SHP77 (cell line): ENCODE data around the gene MCF2L.

Experiments
- DNase-seq, 2 experiments: peaks; one replicate each; lab custom pipeline; 2025; lab: John Stamatoyannopoulos, UW

The MCF2L gene

GRCh38 chr13:112997188-112998130, 28.4 kb downstream of the MCF2L start:
- DNase-seq, result peak in 1 of 2 experiments; percentile 50

DNA sequence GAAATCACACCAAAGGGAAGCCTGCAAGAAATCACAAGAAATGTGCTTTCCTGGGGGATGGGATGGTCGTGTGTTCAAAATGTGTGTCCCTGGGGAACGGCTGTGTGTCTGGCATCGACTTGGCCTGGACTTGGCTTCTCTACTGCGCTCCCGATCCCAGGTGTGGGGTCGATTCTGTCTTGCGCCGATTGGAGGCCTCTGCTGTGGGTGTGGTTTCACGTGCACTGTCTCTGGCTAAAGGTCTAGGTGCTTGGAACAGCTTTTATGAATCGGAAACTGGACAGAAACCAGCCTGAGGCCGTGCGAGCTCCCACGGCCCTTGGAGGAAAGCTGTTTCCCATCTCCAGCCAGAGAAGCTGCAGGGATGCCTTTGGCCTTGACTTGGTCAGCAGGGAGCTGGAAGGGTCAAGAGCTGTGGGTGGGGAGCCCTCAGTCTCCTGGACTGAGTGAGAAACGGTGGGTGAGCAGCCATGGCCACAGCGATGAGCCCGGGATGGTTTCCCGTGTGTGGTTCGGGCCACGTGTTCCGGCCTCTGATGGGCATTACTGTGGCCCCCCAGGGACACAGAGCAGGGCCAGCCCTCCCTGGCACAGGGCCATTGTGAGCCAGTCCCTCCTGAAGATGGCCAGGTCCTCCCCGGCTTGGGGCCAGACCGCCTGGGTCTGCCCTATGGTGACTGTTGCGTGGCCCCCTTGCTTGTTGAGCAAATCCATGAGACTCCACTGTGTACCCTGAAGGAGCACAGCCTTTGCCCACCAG, 29.7 kb downstream of the MCF2L start:
- DNase-seq, result no peak

DNA sequence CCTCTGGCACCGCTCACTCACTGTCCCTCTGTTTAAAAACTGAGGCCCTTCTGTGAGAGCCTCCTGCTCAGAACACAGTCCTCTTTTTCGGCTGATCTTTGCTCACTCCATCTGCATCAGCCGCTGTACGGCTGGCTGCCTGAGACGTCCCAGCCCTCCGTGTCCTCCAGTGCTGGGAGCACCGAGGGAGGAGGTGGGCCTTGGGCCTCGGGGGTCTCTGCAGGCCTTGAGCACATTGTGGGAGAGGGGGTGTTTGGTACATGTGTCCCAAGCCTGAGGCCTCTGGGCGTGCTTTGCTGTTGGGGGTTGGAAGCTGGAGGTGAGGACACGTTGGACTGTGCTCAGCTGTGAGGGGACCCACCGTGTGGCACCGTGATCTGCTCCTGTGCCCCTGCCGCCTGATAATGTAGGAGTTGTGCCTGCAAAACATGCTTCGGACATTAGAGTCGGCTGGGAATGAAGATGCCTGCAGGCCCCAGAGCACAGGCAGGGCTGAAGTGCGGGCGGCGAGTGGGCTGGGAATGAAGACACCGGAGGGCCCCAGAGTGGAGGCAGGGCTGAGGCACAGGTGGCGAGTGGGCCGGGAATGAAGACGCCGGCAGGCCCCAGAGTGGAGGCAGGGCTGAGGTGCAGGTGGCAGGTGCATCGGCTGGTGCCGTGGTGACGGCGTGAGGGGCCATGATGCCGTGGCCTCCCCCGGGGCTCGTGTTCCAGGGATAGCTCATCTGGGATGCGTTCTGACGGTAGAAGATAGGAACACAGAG, 30.6 kb downstream of the MCF2L start:
- DNase-seq, result no peak

GRCh38 chr13:113000575-113000974, 31.6 kb downstream of the MCF2L start:
- DNase-seq, result no peak

DNA sequence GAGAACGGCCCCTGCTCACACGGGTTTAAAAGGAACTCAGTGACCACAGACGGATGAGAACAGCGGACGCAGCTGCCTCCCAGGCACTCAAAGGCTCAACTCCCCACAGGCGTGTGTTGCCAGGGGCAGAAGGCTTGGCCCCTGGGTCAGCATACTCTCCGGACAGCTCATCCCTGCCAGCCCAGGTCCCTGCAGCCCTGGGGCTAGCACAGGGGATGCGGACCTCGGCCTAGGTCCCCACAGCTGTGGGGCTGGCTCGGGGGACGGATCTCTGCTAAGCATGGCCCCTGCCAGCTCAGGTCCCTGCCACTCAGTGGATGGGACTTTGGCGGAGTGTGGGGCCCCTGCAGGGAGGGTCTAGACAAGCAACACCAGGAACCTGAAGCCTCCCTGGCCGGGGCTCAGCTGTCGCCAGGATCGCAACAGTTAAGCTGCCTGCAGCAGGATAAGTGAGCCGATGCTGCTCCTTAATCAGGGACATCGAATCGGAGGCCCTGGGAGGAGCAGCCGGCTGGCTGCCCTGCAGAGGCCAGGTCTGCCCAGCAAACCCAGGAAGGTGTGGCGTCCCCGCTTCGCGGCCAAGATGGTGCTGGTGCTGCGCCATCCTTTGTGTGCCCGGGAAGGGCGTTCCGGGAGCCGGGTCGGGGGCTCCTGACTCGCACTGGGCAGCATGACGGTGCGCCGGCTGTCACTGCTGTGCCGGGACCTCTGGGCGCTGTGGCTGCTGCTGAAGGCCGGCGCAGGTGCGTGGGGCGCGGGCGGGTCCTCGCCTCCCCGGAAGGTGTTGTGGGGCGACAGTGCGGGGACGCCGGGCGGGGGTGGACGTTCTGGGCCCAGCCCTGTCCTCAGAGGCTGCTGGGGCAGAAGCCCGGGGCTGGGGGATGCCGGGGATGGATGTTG, 32.5 kb downstream of the MCF2L start:
- peak; percentile 96 for DNase-seq

DNA sequence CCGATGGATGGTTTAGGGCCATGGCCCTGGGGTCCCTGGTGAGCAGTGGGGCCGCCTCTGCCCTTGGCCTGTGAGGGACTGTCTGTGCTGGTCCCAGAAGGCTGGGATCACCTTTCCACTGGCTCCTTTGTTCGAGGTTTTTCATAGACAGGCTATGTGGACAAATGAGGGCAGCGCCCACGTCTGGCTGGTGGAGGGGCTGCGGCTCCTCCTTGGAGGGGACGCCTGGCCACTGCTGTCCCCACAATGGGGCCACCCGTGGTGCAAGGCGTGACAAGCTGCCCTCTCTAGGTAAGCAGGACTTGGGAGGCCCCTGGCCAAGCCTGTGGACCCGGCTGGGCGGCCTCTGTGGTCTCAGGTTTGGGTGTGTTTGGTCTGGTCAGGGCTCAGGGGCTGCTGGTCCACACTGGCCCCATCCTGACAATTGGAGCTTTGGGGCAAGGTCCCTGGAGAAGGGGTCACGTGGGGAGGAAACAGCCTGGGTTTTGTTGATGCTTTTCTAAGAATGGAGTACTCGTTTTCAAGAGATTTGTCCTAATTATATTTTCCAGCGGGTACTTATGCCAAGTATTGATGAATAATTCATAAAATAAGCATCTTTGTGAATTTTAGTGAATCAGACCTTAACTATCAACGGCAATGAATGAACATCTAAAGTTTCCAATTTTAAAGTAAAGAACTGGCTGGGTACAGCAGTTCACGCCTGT, 33.3 kb downstream of the MCF2L start:
- peak; percentile 88 to 90 for DNase-seq

- DNase-seq, result no peak
These were observed 33.9 kb downstream of the MCF2L start for GRCh38 chr13:113002913-113003290.

DNA sequence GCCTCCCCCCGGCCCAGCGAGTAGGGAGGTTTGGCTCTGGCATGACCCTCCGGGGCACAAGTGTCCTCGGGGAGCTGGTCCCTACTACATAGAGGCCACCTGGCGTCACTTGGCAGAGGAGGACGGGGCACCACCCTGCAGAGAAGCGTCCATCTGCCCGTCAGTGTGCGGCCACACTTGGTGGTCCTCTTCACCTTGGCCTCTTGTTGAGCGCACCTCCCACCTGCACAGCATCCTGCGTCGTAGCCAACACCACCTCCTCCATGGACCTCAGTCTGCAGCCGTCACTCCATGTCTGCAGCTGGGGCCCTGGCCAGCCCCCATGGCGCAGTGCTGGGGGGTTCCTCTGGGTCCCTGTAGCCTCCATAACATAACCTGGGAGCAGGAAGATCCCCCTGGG, 35.1 kb downstream of the MCF2L start:
- no peak for DNase-seq

- no peak for DNase-seq
These were observed 36.3 kb downstream of the MCF2L start for GRCh38 chr13:113005076-113005865.

DNA sequence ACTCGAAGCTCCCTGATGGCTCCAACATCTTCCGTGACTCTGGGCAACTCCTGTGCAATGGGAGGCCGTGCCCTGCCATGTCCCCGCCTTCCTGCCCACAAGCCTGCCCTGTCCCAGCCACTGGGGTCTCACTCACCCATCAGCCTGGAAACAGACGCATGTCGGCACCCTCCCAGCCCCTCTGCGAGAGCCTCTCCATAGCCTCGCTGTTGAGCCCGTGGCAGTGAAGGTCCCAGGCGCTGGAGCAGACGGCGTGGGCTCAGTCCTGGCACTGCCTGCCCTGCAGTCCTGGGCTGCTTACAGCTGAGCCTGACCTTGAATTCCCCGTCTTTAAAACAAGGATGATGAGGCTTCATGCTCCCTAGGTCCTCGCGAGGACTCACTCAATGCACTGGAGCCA, 37.0 kb downstream of the MCF2L start:
- DNase-seq, result no peak

GRCh38 chr13:113006660-113007059, 37.6 kb downstream of the MCF2L start:
- DNase-seq, result no peak

GRCh38 chr13:113008851-113009250, 39.8 kb downstream of the MCF2L start:
- no peak for DNase-seq

GRCh38 chr13:113009743-113010509, 40.9 kb downstream of the MCF2L start:
- peak; percentile 68 to 81 for DNase-seq

DNA sequence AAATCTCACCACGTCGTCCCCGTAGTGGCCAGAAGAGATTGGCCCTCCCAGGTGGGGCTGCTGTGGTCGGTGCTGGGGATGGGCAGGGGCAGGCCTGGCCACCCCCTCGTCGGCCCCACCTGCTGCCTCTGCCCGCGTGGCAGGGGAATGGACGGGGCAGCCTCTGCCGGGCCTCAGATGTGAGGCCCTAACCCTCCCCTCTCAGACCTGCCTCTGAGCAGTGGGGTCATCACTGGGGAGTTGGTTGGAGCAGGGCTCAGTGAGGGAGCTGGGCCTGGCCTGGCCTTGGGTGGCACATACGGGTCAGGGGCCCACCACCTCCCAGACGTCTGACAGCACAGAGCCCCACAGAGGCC, 41.5 kb downstream of the MCF2L start:
- no peak for DNase-seq

DNA sequence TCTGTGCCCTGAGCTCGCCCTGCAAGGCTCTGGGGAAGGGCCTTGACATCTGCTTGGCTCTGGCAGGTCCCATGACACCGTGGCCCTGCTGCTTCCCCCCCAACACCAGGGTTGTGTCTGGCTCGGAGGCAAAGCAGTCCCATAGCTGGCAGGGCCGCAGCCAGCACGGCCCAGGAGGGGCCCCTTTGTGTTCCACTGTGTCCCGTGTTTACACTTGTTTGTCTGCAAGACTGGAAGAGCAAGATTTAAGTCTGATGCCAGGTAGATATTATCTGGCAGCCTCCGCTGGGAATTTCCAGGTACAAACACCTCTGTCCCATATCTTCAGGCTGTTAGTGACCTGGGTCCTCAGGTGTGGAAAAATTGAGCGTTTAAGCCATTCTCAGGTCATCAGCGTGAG, 44.3 kb downstream of the MCF2L start:
- no peak for DNase-seq

- no peak for DNase-seq
These were observed 45.1 kb downstream of the MCF2L start for GRCh38 chr13:113013878-113014751.

GRCh38 chr13:113014752-113015745, 46.0 kb downstream of the MCF2L start:
- DNase-seq, result no peak
